ENCODE data around the gene KPNB1.

- TF ChIP-seq CTCF (IDR thresholded peaks at IDR 0.05; ENCODE audit: borderline replicate concordance, extremely low read depth, low read length, poor library complexity, severe bottlenecking) (no peak), EZH2 (IDR thresholded peaks at IDR 0.05; ENCODE audit: borderline replicate concordance, low read depth, low read length, severe bottlenecking) (no peak)
Measured at GRCh38 chr17:47676510-47677165, 26.9 kb downstream of the KPNB1 start.
